Fibroblast of the conjunctiva (primary cell): Measurements from ENCODE around the gene SASH1.

Source experiments
- DNase-seq: peaks from one replicate; pipeline ENCODE4 v3.0.0-alpha.2; 2010; ENCODE audit warnings: low read depth

SASH1 gene

GRCh38 chr6:148405894-148406293, 63.3 kb downstream of the SASH1 start:
- no peak for DNase-seq

- no peak for DNase-seq
Observed at GRCh38 chr6:148406579-148407371, 64.1 kb downstream of the SASH1 start.

GRCh38 chr6:148407372-148407771, 64.7 kb downstream of the SASH1 start:
- peak; percentile 93 for DNase-seq

- DNase-seq = no peak
Observed at GRCh38 chr6:148413321-148414091, 70.9 kb downstream of the SASH1 start.

- DNase-seq = no peak
Observed at GRCh38 chr6:148414092-148414489, 71.5 kb downstream of the SASH1 start.

- DNase-seq = peak; percentile 54
Observed at GRCh38 chr6:148414836-148415235, 72.2 kb downstream of the SASH1 start.

GRCh38 chr6:148415511-148416260, 73.0 kb downstream of the SASH1 start:
- DNase-seq = no peak

GRCh38 chr6:148416330-148416965, 73.8 kb downstream of the SASH1 start:
- no peak for DNase-seq

- DNase-seq = no peak
Observed at GRCh38 chr6:148417045-148417444, 74.4 kb downstream of the SASH1 start.

- DNase-seq = no peak
Observed at GRCh38 chr6:148419430-148419829, 76.8 kb downstream of the SASH1 start.

GRCh38 chr6:148422085-148422484, 79.4 kb downstream of the SASH1 start:
- DNase-seq = no peak

- DNase-seq = no peak
Observed at GRCh38 chr6:148423133-148423532, 80.5 kb downstream of the SASH1 start.

GRCh38 chr6:148423601-148424270, 81.1 kb downstream of the SASH1 start:
- DNase-seq = no peak

- no peak for DNase-seq
Observed at GRCh38 chr6:148425443-148425842, 82.8 kb downstream of the SASH1 start.

- DNase-seq = no peak
Observed at GRCh38 chr6:148426317-148426977, 83.8 kb downstream of the SASH1 start.

- no peak for DNase-seq
Observed at GRCh38 chr6:148427333-148427732, 84.7 kb downstream of the SASH1 start.

GRCh38 chr6:148429423-148429822, 86.8 kb downstream of the SASH1 start:
- DNase-seq = no peak

GRCh38 chr6:148430897-148431296, 88.3 kb downstream of the SASH1 start:
- DNase-seq = no peak

GRCh38 chr6:148431413-148431812, 88.8 kb downstream of the SASH1 start:
- no peak for DNase-seq

GRCh38 chr6:148431840-148432239, 89.2 kb downstream of the SASH1 start:
- no peak for DNase-seq
